HG02571 (cell line): Measurements from ENCODE around the gene SLC27A2.
"Not testable (repeated sequence)": the region's sequence is repeated elsewhere in the genome, so short reads cannot be mapped to it uniquely, and the experiment has no call there.

Experiments
- ATAC-seq: cut with Tn5 transposase; IDR thresholded peaks from one replicate; pipeline ENCODE4 v1.9.1; 2021; ENCODE audit warnings: mild to moderate bottlenecking, moderate library complexity; ENCODE audit not compliant: unreplicated experiment

Gene SLC27A2

DNA sequence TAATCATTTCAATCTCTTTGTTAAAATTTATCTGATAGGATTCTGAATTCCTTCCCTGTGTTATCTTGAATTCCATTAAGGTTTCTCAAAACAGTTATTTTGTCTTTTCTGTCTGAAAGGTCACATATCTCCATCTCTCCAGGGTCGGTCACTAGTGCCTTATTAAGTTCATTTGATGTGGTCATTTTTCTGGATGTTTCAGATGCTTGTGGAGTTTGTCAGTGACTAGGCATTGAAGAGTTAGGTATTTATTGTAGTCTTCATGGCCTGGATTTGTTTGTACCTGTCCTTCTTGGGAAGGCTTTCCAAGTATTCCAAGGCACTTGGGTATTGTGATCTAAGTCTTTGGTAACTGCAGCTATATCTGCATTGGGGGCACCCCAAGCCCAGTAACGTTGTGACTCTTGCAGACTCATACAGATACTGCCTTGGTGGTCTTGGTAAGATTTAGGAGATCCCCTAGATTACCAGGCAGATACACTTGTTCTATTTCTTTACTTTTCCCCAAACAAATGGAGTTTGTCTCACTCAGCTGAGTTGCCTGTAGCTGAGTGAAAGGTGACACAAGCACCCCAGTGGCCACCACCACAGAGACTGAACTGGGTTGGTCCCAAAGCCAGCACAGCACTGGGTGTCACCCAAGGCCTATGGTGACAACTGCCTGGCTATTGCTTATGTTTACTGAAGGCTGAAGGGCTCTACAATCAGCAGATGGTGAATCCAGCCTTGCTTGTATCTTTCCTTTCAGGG lies 18.9 kb upstream of the SLC27A2 start:
- no peak for ATAC-seq

DNA sequence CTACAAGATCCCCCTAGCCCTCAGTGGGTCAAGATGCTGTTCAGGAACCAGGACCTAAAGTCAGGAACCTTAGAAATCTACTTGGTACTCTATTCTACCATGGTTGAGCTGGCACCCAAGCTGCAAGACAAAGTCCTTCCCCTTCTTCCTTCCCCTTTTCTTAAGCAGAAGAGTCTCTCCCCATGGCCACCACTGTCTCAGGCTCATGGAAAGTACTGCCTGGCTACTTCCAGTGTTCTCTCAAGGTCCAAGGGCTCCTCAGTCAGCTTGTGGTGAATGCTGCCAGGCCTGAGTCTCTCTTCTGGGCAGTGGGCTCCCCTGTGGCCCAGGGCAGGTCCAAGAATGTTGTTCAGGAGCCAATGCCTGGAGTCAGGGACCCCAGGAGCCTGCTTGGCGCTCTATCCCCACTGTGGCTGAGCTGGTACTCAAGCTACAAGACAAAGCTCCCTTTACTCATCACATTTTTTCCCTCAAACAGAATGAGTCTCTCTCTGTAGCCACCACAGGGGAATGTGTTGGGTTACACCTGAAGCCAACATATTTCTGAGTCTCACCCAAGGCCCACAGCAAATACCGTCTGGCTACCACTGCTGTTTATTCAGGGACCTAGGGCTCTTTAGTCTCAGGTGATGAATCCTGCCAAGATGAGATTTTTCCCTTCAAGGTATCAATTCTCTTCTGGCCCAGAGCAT lies 18.1 kb upstream of the SLC27A2 start:
- ATAC-seq = no peak

DNA sequence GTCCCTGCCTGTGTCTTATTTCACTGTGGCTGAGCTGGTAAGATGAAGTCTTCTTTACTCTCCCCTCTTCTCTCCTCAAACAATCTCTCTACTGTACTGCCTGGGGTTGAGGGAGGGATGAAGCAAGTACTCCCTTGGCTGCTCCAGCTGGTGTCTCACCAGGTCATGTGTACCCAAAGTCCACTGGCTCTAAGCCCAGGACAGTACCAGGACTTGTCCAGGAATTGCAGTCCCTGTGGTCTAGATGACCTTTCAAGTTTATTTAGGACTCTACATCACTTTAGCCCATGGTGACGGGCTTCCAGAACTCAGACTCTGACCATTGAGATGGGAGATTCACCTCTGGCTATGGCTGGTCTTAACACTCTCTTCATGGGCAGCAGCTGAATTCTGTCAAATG lies 17.5 kb upstream of the SLC27A2 start:
- no peak for ATAC-seq

DNA sequence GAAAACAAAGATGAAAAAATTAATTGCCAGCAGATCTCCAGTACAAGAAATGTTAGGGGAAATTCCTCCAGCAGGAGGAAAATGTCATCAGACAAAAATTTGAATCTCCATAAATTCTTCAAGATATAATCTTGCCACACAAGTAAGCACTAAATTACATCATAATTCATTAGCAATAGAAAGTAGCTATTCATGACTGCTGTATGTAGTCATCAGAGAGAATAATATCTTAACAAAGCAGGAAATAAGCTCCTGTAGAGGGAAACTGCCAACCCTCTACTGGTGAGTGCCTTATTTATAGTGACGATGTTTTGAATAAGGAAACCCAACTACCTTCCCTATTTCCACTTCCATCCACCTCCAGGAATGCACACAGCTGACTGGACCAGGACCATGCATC lies 15.8 kb upstream of the SLC27A2 start:
- ATAC-seq = no peak

DNA sequence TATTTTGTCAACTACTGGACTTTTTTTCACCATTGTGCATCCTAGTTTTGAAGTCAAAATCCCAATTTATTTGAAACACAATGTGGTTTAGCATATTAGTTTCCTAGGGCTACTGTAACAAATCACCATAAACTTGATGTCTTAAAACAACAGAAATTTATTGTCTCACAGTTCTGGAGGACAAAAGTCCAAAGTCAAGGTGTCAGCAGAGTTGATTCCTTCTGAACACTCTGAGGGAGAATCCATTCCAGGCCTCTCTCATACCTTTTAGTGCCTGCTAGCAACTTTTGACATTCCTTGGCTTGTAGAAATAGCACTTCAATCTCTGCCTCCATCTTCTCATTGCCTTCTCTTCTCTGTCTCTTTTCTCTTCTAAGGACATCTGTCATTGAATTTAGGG lies 14.9 kb upstream of the SLC27A2 start:
- ATAC-seq = no peak

DNA sequence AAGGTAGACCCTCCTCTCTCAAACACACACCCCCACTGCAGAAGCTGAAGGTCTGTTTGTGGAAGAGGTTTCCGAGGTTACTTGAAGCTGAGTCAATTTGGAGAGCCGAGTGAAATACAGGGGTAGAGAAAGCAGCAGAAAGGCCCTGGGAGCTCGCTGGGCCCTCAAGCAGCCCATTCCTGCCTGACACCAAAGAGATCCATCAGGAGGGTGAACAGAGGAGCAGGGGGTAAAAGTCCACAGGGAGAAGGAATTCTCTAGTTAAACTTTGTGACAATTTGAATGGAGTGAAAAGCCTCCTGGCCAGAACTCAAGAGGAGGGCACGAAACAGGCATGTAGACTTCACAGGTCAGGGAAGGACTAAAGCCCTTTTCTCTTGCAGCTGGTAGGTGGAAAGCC lies 13.6 kb upstream of the SLC27A2 start:
- ATAC-seq = no peak

DNA sequence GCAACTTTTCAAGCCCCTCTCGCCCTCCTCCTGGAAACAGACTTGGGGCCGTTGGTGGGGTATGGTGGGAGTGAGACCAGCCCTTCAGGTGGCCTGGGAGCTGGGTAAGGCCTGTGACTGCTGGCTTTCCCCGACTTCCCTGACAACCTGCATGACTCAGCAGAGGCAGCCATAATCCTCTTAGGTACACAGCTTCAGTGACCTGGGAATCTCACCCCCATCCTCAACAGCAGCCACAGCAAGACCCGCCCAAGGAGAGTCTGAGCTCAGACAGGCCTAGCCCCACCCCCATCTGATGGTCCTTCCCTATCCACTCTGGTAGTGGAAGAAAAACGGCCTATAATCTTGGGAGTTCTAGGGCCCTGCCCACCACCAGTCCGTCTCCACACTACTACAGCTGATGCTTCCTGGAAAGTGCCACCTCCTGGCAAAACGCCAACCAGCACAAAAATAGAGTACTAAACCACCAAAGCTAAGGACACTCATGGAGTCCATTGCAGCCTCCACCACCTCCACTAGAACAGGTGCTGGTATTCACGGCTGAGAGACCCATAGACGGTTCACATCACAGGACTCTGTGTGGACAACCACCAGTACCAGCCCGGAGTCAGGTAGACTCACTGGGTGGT lies 13.1 kb upstream of the SLC27A2 start:
- no peak for ATAC-seq

DNA sequence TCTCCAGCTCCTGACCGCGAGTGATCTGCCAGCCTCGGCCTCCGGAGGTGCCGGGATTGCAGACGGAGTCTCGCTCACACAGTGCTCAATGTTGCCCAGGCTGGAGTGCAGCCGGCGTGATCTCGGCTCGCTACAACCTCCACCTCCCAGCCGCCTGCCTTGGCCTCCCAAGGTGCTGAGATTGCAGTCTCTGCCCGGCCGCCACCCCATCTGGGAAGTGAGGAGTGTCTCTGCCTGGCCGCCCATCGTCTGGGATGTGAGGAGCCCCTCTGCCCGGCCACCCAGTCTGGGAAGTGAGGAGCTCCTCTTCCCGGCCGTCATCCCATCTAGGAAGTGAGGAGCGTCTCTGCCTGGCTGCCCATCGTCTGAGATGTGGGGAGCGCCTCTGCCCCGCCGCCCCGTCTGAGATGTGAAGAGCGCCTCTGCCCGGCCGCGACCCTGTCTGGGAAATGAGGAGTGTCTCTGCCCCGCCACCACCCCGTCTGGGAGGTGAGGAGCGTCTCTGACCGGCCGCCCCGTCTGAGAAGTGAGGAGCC lies 9.6 kb upstream of the SLC27A2 start:
- ATAC-seq = not testable (repeated sequence)

DNA sequence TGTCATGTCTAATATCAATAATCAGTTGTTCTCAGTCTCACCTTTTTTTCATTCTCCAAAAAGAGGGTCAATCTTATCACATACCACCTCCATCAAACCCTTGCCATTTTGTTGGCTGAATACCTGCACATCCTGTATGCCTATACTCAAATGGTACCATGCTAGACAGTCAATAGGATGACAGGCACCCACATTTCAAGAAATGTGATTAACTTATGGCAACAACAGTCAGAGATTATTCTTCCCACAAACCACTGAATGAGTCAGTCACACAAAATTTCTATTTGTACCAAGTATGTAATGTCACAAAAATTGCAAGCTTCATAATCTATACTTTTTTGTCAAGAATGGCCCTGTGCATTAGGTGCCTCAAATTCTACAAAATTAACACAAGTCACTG lies 5.1 kb upstream of the SLC27A2 start:
- ATAC-seq = no peak

DNA sequence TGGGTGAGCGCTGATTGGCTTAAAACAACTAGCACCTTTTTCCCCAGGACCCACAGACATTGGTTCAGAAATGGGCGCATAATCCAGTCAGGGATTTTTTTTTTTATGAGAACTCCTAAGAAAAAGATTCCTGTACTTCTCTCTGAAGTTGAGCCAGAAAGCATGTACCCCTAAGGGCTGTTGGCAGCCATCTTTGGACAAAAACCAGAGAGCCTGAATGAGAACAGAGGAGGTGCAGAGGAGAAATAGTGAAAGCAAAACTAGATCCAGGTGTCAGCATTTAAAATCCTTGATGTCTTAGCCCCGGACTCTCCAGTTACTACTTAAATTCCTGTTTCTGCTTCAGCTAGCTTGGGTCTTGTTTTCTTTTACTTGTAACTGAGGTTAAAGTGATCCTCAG lies 1.9 kb upstream of the SLC27A2 start:
- no peak for ATAC-seq

DNA sequence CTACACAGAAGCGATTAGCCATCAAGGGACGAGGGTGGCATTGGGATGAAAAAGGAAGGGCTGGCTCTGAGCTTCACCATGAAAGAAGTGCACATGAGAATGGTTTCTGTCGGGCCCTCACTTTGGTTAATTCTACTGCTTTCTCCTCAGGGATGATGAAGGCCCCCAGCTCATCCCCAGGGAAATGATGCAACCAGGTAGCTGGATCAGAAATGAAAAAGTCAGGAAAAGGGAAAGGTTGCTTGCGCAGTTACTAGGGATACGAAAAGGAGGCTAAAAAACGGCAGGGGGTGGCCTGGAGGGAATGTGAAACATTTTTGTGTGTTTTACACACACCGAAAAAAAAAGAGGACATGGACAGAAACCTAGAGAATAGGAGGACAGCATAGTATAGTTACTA lies 1.4 kb upstream of the SLC27A2 start:
- ATAC-seq = no peak

DNA sequence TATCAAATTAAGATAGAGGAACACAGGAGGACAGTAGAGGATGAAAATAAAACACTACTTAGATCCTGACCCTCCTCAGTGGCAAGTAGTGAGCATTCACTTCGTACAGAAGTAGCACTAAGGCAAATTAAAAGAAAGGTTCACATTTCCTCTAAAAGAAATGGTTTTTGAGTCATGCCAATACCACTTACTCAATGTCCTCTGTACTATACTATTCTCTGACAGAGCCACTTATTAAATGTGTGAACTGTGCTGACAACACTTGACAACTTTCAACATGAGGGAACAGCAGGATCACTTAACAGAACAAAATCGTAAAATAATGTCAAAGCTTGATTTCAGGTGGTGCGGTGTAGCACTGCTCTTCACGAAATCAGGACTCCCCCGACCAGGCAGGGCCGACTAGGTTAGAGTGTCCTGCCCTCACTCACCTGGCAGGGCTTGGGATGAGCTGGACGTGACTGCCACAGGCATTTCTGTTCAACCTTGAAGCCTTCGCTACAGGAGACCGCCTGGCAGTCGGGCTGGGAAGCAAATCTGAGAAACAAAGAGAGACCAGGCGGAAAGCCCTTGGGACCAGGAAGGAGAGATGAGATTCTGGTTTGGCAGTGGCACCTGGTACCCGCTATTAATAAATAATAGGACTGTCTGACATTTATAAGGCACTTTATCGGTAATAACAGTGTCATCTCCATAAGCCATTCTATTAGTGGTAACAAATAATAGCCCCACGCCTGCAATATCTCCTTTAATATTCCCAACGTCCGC lies 611 bp upstream of the SLC27A2 start:
- no peak for ATAC-seq

DNA sequence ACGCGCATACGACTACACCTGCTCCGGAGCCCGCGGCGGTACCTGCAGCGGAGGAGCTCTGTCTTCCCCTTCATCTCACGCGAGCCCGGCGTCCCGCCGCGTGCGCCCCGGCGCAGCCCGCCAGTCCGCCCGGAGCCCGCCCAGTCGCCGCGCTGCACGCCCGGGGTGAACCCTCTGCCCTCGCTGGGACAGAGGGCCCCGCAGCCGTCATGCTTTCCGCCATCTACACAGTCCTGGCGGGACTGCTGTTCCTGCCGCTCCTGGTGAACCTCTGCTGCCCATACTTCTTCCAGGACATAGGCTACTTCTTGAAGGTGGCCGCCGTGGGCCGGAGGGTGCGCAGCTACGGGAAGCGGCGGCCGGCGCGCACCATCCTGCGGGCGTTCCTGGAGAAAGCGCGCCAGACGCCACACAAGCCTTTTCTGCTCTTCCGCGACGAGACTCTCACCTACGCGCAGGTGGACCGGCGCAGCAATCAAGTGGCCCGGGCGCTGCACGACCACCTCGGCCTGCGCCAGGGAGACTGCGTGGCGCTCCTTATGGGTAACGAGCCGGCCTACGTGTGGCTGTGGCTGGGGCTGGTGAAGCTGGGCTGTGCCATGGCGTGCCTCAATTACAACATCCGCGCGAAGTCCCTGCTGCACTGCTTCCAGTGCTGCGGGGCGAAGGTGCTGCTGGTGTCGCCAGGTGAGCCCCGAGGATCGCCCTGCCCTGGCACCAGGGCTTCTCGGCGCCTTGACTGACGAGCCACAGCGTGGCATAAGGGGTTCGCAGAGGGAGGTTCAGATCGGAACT lies 420 bp downstream of the SLC27A2 start:
- peak; percentile 26 for ATAC-seq

DNA sequence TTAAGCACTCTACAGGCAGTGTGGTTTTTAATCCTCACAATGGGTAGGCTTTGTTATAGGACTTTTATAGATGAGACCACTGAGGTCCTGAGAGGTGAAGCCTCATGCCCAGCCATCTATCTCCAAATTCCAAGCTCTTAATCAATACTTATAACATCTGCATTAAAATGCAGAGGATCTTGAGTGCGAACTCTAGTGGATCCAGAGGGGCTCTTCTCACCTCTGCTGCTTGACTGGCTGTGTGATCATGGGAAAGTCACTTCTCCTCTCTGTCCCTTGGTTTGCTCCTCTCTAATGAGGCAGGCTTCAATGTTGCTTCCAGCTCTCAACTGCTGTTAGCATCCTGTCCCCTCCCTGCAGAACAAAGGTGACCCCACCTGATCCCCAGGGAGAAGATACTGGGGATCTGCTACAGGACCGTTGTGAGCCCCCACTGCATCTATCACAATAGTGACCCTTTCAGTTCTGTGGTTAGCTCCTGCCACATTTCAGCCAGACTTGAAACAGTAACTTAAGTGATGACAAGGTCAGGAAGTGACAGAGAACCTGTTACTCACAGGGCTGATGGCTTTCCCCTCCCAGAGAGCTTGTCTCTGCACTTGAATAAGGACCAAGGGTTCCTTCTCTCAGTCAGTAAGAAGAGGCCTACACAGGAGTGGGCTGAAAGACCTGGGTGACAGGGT lies 1.3 kb downstream of the SLC27A2 start:
- no peak for ATAC-seq

DNA sequence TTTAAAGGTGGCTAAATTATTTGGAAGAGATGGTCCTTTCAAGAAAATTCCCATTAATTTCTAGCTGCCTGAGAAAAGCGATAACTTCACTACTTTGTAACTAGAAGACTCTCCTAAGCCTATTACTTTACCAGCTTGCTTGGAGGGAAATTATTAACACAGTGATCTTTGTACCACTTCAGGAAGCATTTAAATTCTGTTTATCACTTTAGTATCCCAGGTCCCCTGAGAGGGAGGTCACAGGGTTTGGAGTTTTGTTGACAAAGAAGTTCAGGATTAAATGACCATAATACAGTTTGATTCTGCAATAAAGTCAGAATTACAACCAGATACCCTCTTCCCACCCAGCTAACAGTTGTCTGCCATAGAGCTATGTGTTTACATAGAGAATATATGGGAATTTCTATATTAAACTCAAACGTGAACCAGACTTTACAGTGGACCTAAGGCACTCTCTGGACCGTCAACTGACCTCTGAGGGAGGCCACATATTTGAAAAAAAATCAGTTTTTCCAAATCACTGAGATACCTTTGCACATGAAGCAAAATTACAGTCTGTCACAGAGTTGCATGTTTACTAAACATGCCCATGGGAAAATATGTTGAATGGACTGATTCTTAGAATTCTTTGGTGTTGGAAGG lies 3.0 kb downstream of the SLC27A2 start:
- ATAC-seq = no peak

DNA sequence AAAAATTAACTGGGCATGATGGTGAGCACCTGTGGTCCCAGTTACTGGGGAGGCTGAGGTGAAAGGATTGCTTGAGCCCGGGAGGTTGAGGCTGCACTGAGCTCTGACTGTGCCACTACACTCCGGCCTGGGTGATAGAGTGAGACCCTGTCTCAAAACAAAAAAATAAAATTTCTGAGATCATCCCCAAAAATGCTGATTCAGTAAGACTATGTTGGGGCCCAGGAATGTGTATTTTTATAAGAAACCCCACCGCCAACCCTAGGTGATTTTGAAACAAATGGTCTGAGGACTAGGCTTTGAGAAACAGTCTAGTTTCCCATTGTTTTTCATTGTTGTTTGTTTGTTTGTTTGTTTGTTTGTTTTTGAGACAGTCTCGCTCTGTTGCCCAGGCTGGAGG lies 4.1 kb downstream of the SLC27A2 start:
- ATAC-seq = no peak

DNA sequence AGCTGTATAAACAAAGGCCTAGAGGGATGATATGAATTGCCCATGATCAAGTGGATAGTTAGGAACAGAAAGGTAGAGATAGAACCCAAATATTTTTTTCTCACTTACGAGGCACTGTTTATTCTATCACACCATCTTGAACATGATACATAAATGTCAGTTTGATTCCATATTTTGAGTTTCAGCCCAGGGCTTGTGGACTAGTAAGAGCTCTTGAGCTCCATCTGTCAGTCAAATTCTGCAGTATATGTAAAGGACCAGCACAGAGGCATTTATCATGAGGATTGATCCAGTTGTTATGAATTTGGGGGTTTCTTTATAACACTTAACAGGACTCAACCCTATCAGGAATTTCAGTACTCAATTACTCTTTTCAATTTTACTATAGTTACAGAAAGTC lies 4.8 kb downstream of the SLC27A2 start:
- ATAC-seq = no peak

DNA sequence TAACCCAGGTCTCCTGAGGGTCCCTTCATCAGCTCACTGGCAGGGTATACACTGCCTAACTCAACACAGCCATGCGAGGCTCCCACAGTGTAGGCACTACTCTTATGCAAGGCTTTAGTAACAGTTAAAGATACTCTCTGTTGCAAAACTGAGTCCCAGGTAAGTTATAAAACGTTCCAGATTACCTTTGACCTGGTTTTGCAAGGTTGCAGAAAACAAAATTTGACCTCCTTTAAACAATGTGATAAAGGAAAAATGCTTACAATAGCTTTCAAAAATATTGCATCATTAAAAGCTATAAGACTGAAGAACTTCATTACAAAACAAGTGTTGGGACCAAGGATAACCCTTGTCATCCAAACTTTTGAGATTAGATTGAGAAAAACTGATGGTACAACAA lies 5.5 kb downstream of the SLC27A2 start:
- ATAC-seq = no peak

DNA sequence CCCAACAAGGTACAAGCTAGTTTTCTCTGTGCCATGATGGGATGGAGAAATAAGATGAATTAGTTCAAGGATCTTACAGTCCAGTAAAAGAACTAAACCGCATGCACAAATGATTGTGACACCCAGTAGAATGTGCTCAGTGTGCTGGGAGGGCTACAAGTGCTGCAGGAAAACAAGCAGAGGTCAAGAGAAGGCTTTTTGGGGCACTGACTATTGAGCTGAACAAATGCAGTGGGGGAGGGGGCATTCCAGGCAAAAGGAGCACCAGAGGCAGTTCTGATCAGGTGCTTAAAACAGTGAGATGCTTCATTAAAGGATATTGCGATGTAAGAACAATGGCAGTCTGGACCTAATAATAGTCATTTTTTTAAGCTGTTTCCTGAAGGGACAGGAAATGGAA lies 6.0 kb downstream of the SLC27A2 start:
- no peak for ATAC-seq
